Mammary epithelial cell (primary cell): ENCODE results near the gene CLEC16A.

Source experiments
- EZH2 ChIP-seq: IDR thresholded peaks from 2 replicates; pipeline ENCODE4 v1.6.1; 2012; ENCODE audit warnings: low read length, inconsistent platforms, borderline replicate concordance
- TF ChIP-seq, protein P1 (sequence below), 2 donors: IDR thresholded peaks in 1 of 2; conservative IDR thresholded peaks in 1 of 2; 2 replicates each; pipeline ENCODE4 v1.5.1; 2011 to 2012; ENCODE audit warnings: inconsistent platforms in 2 of 2, low read length in 2 of 2, mild to moderate bottlenecking in 2 of 2, control low read depth in 1 of 2, low read depth in 1 of 2; ENCODE audit not compliant: insufficient read depth in 1 of 2; ENCODE audit errors: extremely low read depth in 1 of 2

DNA sequence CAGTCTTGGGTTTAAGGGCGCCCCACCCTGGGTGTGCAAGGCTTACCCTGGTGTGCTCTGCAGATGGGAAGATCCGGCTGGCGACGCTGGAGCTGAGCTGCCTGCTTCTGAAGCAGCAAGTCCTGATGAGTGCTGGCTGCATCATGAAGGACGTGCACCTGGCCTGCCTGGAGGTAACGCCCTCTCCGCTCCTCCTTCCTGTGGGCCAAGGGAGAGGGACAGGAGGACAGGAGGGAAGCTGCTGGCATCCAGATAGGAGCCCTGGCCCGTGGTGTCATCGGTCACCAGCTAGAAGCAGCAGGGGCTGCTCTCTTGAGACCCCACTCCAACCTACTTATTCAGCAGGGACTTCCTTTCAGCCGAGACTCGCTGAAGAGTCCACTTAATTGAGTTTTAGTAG lies 97.8 kb downstream of the CLEC16A start:
- TF ChIP-seq, protein P1, sequence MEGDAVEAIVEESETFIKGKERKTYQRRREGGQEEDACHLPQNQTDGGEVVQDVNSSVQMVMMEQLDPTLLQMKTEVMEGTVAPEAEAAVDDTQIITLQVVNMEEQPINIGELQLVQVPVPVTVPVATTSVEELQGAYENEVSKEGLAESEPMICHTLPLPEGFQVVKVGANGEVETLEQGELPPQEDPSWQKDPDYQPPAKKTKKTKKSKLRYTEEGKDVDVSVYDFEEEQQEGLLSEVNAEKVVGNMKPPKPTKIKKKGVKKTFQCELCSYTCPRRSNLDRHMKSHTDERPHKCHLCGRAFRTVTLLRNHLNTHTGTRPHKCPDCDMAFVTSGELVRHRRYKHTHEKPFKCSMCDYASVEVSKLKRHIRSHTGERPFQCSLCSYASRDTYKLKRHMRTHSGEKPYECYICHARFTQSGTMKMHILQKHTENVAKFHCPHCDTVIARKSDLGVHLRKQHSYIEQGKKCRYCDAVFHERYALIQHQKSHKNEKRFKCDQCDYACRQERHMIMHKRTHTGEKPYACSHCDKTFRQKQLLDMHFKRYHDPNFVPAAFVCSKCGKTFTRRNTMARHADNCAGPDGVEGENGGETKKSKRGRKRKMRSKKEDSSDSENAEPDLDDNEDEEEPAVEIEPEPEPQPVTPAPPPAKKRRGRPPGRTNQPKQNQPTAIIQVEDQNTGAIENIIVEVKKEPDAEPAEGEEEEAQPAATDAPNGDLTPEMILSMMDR (conservative IDR thresholded peaks at IDR 0.05 in 1 of 2, IDR thresholded peaks at IDR 0.05 in 1 of 2; ENCODE audit: extremely low read depth in 1 of 2, insufficient read depth in 1 of 2, low read depth in 1 of 2, low read length in 2 of 2) = no peak
- TF ChIP-seq EZH2 = no peak
